WTC11 (cell line): Measurements from ENCODE around the gene RALY. TPM values are rescaled to one million over a fixed set of nuclear protein-coding genes. Genes with fewer than 3 reads are reported as not detected.

Source experiments
- ATAC-seq: fragments of 200-7000 bp; cut with Tn5 transposase; 2 replicates; pipeline ENCODE4 v1.10.0; 2021; ENCODE audit warnings: mild to moderate bottlenecking, moderate library complexity
- CTCF ChIA-PET: fragments of 300-600 bp; sonication (Branson Sonifier 250); formaldehyde crosslinking; loops from one replicate; lab custom pipeline; 2021; ENCODE audit warnings: antibody characterized with exemption; lab: Charles Lee
- POLR2A ChIA-PET: fragments of 350-600 bp; sonication (Branson Sonifier 250); formaldehyde crosslinking; loops from one replicate; lab custom pipeline; 2021; ENCODE audit warnings: antibody characterized with exemption; lab: Charles Lee
- DNase-seq: peaks from one replicate; pipeline ENCODE4 v3.0.0; 2021; ENCODE audit warnings: low spot score
- H3K27ac Mint-ChIP-seq: 2 replicates; pipeline ENCODE4 v1.8.0; 2021; ENCODE audit warnings: mixed read lengths
- H3K27me3 Mint-ChIP-seq: 2 replicates; pipeline ENCODE4 v1.8.0; 2021; ENCODE audit warnings: low read depth, mild to moderate bottlenecking, moderate library complexity, mixed read lengths
- H3K36me3 Mint-ChIP-seq: 2 replicates; pipeline ENCODE4 v1.8.0; 2021; ENCODE audit warnings: mixed read lengths
- H3K4me1 Mint-ChIP-seq: 2 replicates; pipeline ENCODE4 v1.8.0; 2022; ENCODE audit warnings: mixed read lengths
- H3K4me3 Mint-ChIP-seq: 2 replicates; pipeline ENCODE4 v1.8.0; 2021; ENCODE audit warnings: mild to moderate bottlenecking, moderate library complexity, mixed read lengths
- H3K9me3 Mint-ChIP-seq: 2 replicates; pipeline ENCODE4 v1.8.0; 2021; ENCODE audit warnings: mixed read lengths
- ATF6 ChIP-seq: sonication (generic); formaldehyde crosslinking; IDR thresholded peaks from 2 replicates; pipeline ENCODE4 v1.8.1; 2023; ENCODE audit warnings: mild to moderate bottlenecking, missing genetic modification reagents
- CBFB ChIP-seq: sonication (generic); formaldehyde crosslinking; IDR thresholded peaks from 2 replicates; pipeline ENCODE4 v1.8.1; 2022; ENCODE audit warnings: mild to moderate bottlenecking, low read depth, missing genetic modification reagents
- FOXP1 ChIP-seq: sonication (generic); formaldehyde crosslinking; IDR thresholded peaks from 2 replicates; pipeline ENCODE4 v1.8.0; 2022; ENCODE audit warnings: missing genetic modification reagents, mild to moderate bottlenecking, moderate library complexity, borderline replicate concordance
- GRHL2 ChIP-seq: fragments of 250-450 bp; sonication (Bioruptor Pico); IDR thresholded peaks from 2 replicates; pipeline ENCODE4 v1.8.0; 2022; ENCODE audit warnings: mild to moderate bottlenecking, moderate library complexity; ENCODE audit not compliant: insufficient replicate concordance, severe bottlenecking
- MXD4 ChIP-seq: fragments of 250-450 bp; sonication (Bioruptor Pico); IDR thresholded peaks from 2 replicates; pipeline ENCODE4 v1.8.0; 2021; ENCODE audit warnings: mild to moderate bottlenecking, moderate library complexity, borderline replicate concordance
- NFE2L1 ChIP-seq: sonication (generic); formaldehyde crosslinking; IDR thresholded peaks from 2 replicates; pipeline ENCODE4 v1.8.1; 2023; ENCODE audit warnings: missing genetic modification reagents
- NR1H2 ChIP-seq: sonication (generic); formaldehyde crosslinking; IDR thresholded peaks from 2 replicates; pipeline ENCODE4 v1.9.0; 2021; ENCODE audit warnings: mild to moderate bottlenecking, moderate library complexity, missing genetic modification reagents
- PRDM15 ChIP-seq: sonication (generic); formaldehyde crosslinking; IDR thresholded peaks from 2 replicates; pipeline ENCODE4 v1.8.0; 2022; ENCODE audit warnings: missing genetic modification reagents
- RORB ChIP-seq: fragments of 250-450 bp; sonication (Bioruptor Pico); IDR thresholded peaks from 2 replicates; pipeline ENCODE4 v1.9.0; 2021; ENCODE audit warnings: mild to moderate bottlenecking
- USF1 ChIP-seq: sonication (generic); formaldehyde crosslinking; IDR thresholded peaks from 2 replicates; pipeline ENCODE4 v1.8.0; 2022; ENCODE audit warnings: mild to moderate bottlenecking, missing genetic modification reagents
- ZNF263 ChIP-seq: sonication (generic); formaldehyde crosslinking; IDR thresholded peaks from 2 replicates; pipeline ENCODE4 v1.8.1; 2022; ENCODE audit warnings: low read depth, mild to moderate bottlenecking, moderate library complexity, missing genetic modification reagents
- ZNF416 ChIP-seq: fragments of 250-450 bp; sonication (Bioruptor Pico); IDR thresholded peaks from 2 replicates; pipeline ENCODE4 v1.9.0; 2021; ENCODE audit warnings: mild to moderate bottlenecking, inconsistent platforms
- ZNF512 ChIP-seq: sonication (generic); formaldehyde crosslinking; IDR thresholded peaks from 2 replicates; pipeline ENCODE4 v1.8.1; 2022; ENCODE audit warnings: missing genetic modification reagents, borderline replicate concordance
- ZNF532 ChIP-seq: fragments of 250-450 bp; sonication (Bioruptor Pico); IDR thresholded peaks from 2 replicates; pipeline ENCODE4 v1.9.0; 2021; ENCODE audit warnings: mild to moderate bottlenecking, borderline replicate concordance
- total RNA-seq: library from RNA; stranded (reverse); gene quantifications from 3 replicates; pipeline ENCODE4 v1.2.3, GENCODE V29; 2021
- TF ChIP-seq, protein P1 (sequence below): fragments of 250-450 bp; sonication (Bioruptor Pico); IDR thresholded peaks from 2 replicates; pipeline ENCODE4 v1.9.0; 2021; ENCODE audit warnings: mild to moderate bottlenecking
- TF ChIP-seq, protein P2 (sequence below): fragments of 250-450 bp; sonication (Bioruptor Pico); IDR thresholded peaks from 2 replicates; pipeline ENCODE4 v1.8.0; 2021; ENCODE audit warnings: mild to moderate bottlenecking
- TF ChIP-seq, protein P3 (sequence below): sonication (generic); formaldehyde crosslinking; IDR thresholded peaks from 2 replicates; pipeline ENCODE4 v1.8.1; 2023; ENCODE audit warnings: mild to moderate bottlenecking, missing genetic modification reagents, moderate library complexity

RALY gene
- total RNA-seq, 1 experiment from 2014 or later = 164 TPM

- TF ChIP-seq, protein P1, sequence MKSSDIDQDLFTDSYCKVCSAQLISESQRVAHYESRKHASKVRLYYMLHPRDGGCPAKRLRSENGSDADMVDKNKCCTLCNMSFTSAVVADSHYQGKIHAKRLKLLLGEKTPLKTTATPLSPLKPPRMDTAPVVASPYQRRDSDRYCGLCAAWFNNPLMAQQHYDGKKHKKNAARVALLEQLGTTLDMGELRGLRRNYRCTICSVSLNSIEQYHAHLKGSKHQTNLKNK (CRISPR knock-in tag) = no peak
- TF ChIP-seq CBFB (CRISPR knock-in tag) = no peak
- no peak for TF ChIP-seq ZNF512 (CRISPR knock-in tag)
- TF ChIP-seq, protein P2, sequence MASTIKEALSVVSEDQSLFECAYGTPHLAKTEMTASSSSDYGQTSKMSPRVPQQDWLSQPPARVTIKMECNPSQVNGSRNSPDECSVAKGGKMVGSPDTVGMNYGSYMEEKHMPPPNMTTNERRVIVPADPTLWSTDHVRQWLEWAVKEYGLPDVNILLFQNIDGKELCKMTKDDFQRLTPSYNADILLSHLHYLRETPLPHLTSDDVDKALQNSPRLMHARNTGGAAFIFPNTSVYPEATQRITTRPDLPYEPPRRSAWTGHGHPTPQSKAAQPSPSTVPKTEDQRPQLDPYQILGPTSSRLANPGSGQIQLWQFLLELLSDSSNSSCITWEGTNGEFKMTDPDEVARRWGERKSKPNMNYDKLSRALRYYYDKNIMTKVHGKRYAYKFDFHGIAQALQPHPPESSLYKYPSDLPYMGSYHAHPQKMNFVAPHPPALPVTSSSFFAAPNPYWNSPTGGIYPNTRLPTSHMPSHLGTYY = no peak
- TF ChIP-seq FOXP1 (CRISPR knock-in tag) = no peak
- no peak for TF ChIP-seq ZNF263 (CRISPR knock-in tag)
- no peak for TF ChIP-seq GRHL2 (CRISPR knock-in tag)
- TF ChIP-seq NFE2L1 (CRISPR knock-in tag) = no peak
- TF ChIP-seq RORB = no peak
Observed at GRCh38 chr20:34033903-34034302, 40.2 kb downstream of the RALY start (continued).

GRCh38 chr20:34037121-34037520, 43.4 kb downstream of the RALY start:
- ChIA-PET POLR2A (interaction anchor here (1.6 kb wide), 1 partner anchor 43 kb away, joined by 4 read pairs; the partner anchor contains the start of gene RALY), CTCF (interaction anchor here (0.5 to 1.5 kb wide), 4 partner anchors 12 to 46 kb away, joined by 3 to 8 read pairs (median 4); no protein-coding TSS in a partner anchor)
- H3K27me3 Mint-ChIP-seq = no peaks in the 10 kb centered on the region
- peaks cover 3% of the 10 kb centered on the region for H3K36me3 Mint-ChIP-seq
- H3K9me3 Mint-ChIP-seq = no peaks in the 10 kb centered on the region
- no peak overlapping the region for H3K4me3 Mint-ChIP-seq
- TF ChIP-seq, protein P3, sequence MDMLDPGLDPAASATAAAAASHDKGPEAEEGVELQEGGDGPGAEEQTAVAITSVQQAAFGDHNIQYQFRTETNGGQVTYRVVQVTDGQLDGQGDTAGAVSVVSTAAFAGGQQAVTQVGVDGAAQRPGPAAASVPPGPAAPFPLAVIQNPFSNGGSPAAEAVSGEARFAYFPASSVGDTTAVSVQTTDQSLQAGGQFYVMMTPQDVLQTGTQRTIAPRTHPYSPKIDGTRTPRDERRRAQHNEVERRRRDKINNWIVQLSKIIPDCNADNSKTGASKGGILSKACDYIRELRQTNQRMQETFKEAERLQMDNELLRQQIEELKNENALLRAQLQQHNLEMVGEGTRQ (CRISPR knock-in tag) = peak; percentile 33
- TF ChIP-seq PRDM15 (CRISPR knock-in tag) (no peak), ATF6 (CRISPR knock-in tag) (no peak)
- ATAC-seq = peak; percentile 84
- no peak overlapping the region for H3K27ac Mint-ChIP-seq
- H3K4me1 Mint-ChIP-seq = peaks cover 45% of the 10 kb centered on the region
- DNase-seq = no peak

DNA sequence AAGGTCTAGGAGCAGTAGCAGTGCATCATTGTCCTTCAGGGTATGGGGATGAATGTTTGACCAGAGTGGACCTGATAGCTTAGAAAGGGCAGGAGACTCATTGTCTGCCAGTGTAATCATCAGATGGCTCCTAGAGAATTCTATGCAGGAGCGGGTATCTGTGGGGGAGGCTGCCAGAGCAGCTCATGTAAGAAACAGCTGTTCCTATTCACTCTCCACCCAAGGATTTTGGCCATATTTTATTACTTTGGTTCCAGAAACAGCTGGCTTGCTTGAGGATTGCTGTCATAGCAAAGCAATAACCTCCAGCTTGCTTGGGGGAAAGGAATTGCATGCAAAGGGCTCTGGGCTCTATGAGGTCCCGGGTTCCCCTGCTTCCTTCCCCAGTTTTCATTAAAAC, 44.1 kb downstream of the RALY start:
- Mint-ChIP-seq H3K9me3 (no peaks in the 10 kb centered on the region), H3K4me3 (no peak overlapping the region), H3K27me3 (no peaks in the 10 kb centered on the region), H3K36me3 (no peaks in the 10 kb centered on the region), H3K4me1 (peaks cover 39% of the 10 kb centered on the region), H3K27ac (no peak overlapping the region)
- ChIA-PET POLR2A (interaction anchor here (1.6 kb wide), 1 partner anchor 44 kb away, joined by 4 read pairs; the partner anchor contains the start of gene RALY), CTCF (interaction anchor here (0.5 to 1.5 kb wide), 4 partner anchors 13 to 45 kb away, joined by 3 to 8 read pairs (median 4); no protein-coding TSS in a partner anchor)
- DNase-seq (no peak), ATAC-seq (no peak)
- TF ChIP-seq RORB (no peak), ZNF532 (CRISPR knock-in tag) (no peak), MXD4 (CRISPR knock-in tag) (no peak), ZNF416 (no peak), NR1H2 (CRISPR knock-in tag) (no peak), USF1 (CRISPR knock-in tag) (no peak)
